GOT3 (cell line): Measurements from ENCODE around the gene APCDD1.
"Not testable (repeated sequence)": the region's sequence is repeated elsewhere in the genome, so short reads cannot be mapped to it uniquely, and the experiment has no call there.

Experiments used
- DNase-seq: peaks from one replicate; lab custom pipeline; 2025; ENCODE audit warnings: mixed read lengths; lab: John Stamatoyannopoulos, UW

The APCDD1 gene

GRCh38 chr18:10525697-10526560 is 71.5 kb downstream of the APCDD1 start, which contains the start of gene NAPG:
TSS of gene NAPG (plus strand) at chr18:10526027. CDS start at chr18:10526103, 76 bp downstream.
- DNase-seq: peak; percentile 56

GRCh38 chr18:10526561-10526949 is 72.1 kb downstream of the APCDD1 start:
- DNase-seq: no peak

GRCh38 chr18:10528439-10528838 is 74.0 kb downstream of the APCDD1 start:
- DNase-seq: no peak

- no peak for DNase-seq
Observed at GRCh38 chr18:10530002-10530401, 75.6 kb downstream of the APCDD1 start.

GRCh38 chr18:10530852-10531251 is 76.4 kb downstream of the APCDD1 start:
- no peak for DNase-seq

GRCh38 chr18:10533111-10533510 is 78.7 kb downstream of the APCDD1 start:
- no peak for DNase-seq

- no peak for DNase-seq
Observed at GRCh38 chr18:10536280-10536679, 81.8 kb downstream of the APCDD1 start.

GRCh38 chr18:10537765-10538164 is 83.3 kb downstream of the APCDD1 start:
- DNase-seq: no peak

GRCh38 chr18:10539124-10539523 is 84.7 kb downstream of the APCDD1 start:
- DNase-seq: not testable (repeated sequence)
